Gastroesophageal sphincter (tissue), 4 donors: ENCODE results near the gene RERE. TPM values are rescaled to one million over a fixed set of nuclear protein-coding genes. Genes with fewer than 3 reads are reported as not detected.

Source experiments
- ATAC-seq: fragments of 150-250 bp; one replicate; pipeline ENCODE4 v1.9.1; 2016; ENCODE audit warnings: mild to moderate bottlenecking, moderate library complexity
- H3K27ac ChIP-seq, 4 donors: fragments of 200-600 bp; sonication (generic) in 3 of 4; 1 replicate in 3 of 4; 2 replicates in 1 of 4; pipeline ENCODE4 v1.5.1; 2016 to 2019
- H3K27me3 ChIP-seq: fragments of 200-600 bp; sonication (generic); one replicate; pipeline ENCODE4 v1.5.1; 2019
- H3K36me3 ChIP-seq, 2 donors: fragments of 200-600 bp; sonication (generic); one replicate each; pipeline ENCODE4 v1.5.1; 2019; ENCODE audit warnings: control low read depth in 1 of 2
- H3K4me1 ChIP-seq, 3 donors: fragments of 200-600 bp; sonication (generic); 1 replicate in 2 of 3; 2 replicates in 1 of 3; pipeline ENCODE4 v1.5.1; 2016 to 2019; ENCODE audit warnings: control low read depth in 2 of 3
- H3K4me3 ChIP-seq, 2 donors: fragments of 200-600 bp; sonication (generic); one replicate each; pipeline ENCODE4 v1.5.1; 2019; ENCODE audit warnings: mild to moderate bottlenecking in 1 of 2, moderate library complexity in 1 of 2
- H3K9me3 ChIP-seq, 3 donors: fragments of 200-600 bp; sonication (generic); one replicate each; pipeline ENCODE4 v1.5.1; 2017 to 2019; ENCODE audit warnings: control low read depth in 2 of 3
- EP300 ChIP-seq: sonication (generic); formaldehyde crosslinking; IDR thresholded peaks from one replicate; pipeline ENCODE4 v1.6.1; 2017; ENCODE audit warnings: antibody characterized with exemption, mild to moderate bottlenecking
- POLR2A ChIP-seq, 2 donors: fragments of 450-650 bp; IDR thresholded peaks; one replicate each; pipeline ENCODE4 v1.6.1; 2017; ENCODE audit warnings: antibody characterized with exemption in 2 of 2, mild to moderate bottlenecking in 2 of 2, moderate library complexity in 1 of 2
- POLR2AphosphoS5 ChIP-seq: sonication (generic); formaldehyde crosslinking; IDR thresholded peaks from one replicate; pipeline ENCODE4 v1.6.1; 2017; ENCODE audit warnings: antibody characterized with exemption
- WGBS, 2 donors: methylation state at CpG; one replicate each; pipeline ENCODE4 v1.1.5; 2018; ENCODE audit warnings: low coverage in 1 of 2; 5-methylcytosine and 5-hydroxymethylcytosine counted together
- total RNA-seq, 4 donors: library from RNA; depleted of rRNA; stranded (reverse); fragments of >200 nt; gene quantifications; one replicate each; pipeline ENCODE4 v1.1.0, GENCODE V29; 2016
- TF ChIP-seq, protein P1 (sequence below), 4 experiments: fragments of 200-600 bp in 2 of 4; fragments of 450-650 bp in 2 of 4; sonication (generic) in 1 of 4; IDR thresholded peaks; one replicate each; pipeline ENCODE4 v1.5.1; 2017 to 2019; ENCODE audit warnings: antibody characterized with exemption in 4 of 4, mild to moderate bottlenecking in 2 of 4, moderate library complexity in 2 of 4

RERE gene
- total RNA-seq, 4 donors from 2014 or later, result 112 to 212 (median 139) TPM

GRCh38 chr1:8851060-8851459 lies 33.6 kb upstream of the RERE start:
- H3K27me3 ChIP-seq, result no peaks in the 10 kb centered on the region
- TF ChIP-seq, protein P1, sequence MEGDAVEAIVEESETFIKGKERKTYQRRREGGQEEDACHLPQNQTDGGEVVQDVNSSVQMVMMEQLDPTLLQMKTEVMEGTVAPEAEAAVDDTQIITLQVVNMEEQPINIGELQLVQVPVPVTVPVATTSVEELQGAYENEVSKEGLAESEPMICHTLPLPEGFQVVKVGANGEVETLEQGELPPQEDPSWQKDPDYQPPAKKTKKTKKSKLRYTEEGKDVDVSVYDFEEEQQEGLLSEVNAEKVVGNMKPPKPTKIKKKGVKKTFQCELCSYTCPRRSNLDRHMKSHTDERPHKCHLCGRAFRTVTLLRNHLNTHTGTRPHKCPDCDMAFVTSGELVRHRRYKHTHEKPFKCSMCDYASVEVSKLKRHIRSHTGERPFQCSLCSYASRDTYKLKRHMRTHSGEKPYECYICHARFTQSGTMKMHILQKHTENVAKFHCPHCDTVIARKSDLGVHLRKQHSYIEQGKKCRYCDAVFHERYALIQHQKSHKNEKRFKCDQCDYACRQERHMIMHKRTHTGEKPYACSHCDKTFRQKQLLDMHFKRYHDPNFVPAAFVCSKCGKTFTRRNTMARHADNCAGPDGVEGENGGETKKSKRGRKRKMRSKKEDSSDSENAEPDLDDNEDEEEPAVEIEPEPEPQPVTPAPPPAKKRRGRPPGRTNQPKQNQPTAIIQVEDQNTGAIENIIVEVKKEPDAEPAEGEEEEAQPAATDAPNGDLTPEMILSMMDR (IDR thresholded peaks at IDR 0.05), result no peak
- TF ChIP-seq EP300, result no peak
- no peak for TF ChIP-seq POLR2AphosphoS5
- no peak for TF ChIP-seq POLR2A (IDR thresholded peaks at IDR 0.05)
- peaks cover 0 to 18% (median 3%) of the 10 kb centered on the region in 3 donors for H3K4me1 ChIP-seq
- ATAC-seq, result no peak
- no peaks in the 10 kb centered on the region for H3K36me3 ChIP-seq
- WGBS, 2 donors, result 67 to 100% methylated on average over 1 of the region's 5 CpGs
- H3K27ac ChIP-seq, result no peak overlapping the region
- no peaks in the 10 kb centered on the region for H3K9me3 ChIP-seq
- H3K4me3 ChIP-seq, result no peak overlapping the region

DNA sequence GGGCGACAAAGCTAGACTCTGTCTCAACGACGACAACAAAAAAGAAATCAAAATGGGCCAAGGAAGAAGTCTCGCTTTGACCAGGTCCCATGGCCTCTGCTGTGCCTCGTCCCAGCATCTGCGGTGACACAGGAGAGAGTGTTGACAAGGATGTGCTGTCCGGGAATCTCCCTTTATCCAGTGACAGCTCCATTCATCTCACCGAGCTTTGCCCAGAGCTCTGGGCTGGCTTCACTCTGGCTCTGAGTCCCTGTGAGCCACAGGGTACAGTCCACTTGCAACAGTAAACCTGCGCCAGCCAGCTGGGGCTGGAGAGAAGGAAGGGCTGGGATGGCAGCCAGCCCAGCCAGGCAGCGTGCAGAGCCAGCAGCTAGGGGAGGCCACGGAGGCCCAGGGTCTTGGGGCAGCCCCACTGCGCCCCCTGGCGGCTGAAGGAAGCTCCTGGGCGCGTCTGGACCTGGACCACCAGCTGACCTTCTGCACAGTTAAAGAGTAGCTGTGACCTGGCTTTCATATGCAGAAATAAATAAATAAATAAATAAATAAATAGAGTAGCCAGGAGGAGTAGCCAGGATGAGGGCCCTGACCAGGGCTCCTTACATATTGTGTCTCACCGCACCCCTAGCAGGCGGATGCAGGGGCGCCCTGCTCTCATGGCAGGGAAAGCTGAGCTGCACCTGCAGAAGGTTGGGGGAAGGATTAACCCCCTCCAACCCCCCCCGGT lies 31.4 kb upstream of the RERE start:
- Histone ChIP-seq H3K9me3 (no peaks in the 10 kb centered on the region), H3K4me3 (no peak overlapping the region), H3K27me3 (no peaks in the 10 kb centered on the region), H3K36me3 (no peaks in the 10 kb centered on the region), H3K4me1 (peaks cover 0 to 33% (median 3%) of the 10 kb centered on the region in 3 donors), H3K27ac (peak overlapping the region in 3 of 4 donors; percentile 54 to 62 (median 60))
- ATAC-seq, result peak; percentile 100
- WGBS, 2 donors, result 41 to 46% methylated on average over 8 to 11 of the region's 19 CpGs
- TF ChIP-seq POLR2AphosphoS5 (peak; percentile 72), EP300 (no peak), POLR2A (IDR thresholded peaks at IDR 0.05) (no peak)
- TF ChIP-seq, protein P1 (IDR thresholded peaks at IDR 0.05), result peak in 3 of 4 experiments; percentile 93 to 94 (median 94)

DNA sequence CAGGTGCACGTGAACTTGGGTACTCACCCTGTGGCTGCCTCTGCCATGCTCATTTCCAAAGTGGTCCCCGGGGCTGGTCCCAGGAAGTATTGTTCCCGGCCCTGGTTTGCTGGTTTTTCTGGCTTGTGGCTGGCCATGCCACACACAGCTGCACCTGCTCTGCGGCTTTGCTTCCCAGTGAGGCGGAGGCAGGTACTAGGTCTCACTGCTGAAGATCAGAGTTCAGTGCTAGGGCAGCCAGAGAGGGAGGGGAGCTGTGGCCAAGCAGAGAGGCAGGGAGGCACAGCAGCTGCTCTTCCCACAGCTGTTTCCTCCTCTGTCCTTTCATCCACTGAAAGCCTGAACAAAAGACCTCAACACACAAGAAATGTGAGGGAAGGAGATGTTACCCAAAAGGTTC lies 30.6 kb upstream of the RERE start:
- ATAC-seq, result no peak
- no peak overlapping the region for H3K4me3 ChIP-seq
- H3K9me3 ChIP-seq, result no peaks in the 10 kb centered on the region
- TF ChIP-seq, protein P1 (IDR thresholded peaks at IDR 0.05), result no peak
- TF ChIP-seq EP300, result no peak
- TF ChIP-seq POLR2AphosphoS5, result no peak
- TF ChIP-seq POLR2A (IDR thresholded peaks at IDR 0.05), result no peak
- no peaks in the 10 kb centered on the region for H3K27me3 ChIP-seq
- WGBS, 2 donors, result 25% methylated on average over 2 of the region's 5 CpGs; no CpG with 5 or more reads in 1 of the 2 donors
- no peaks in the 10 kb centered on the region for H3K36me3 ChIP-seq
- peaks cover 0 to 33% (median 3%) of the 10 kb centered on the region in 3 donors for H3K4me1 ChIP-seq
- peak overlapping the region in 3 of 4 donors; percentile 54 to 62 (median 60) for H3K27ac ChIP-seq

DNA sequence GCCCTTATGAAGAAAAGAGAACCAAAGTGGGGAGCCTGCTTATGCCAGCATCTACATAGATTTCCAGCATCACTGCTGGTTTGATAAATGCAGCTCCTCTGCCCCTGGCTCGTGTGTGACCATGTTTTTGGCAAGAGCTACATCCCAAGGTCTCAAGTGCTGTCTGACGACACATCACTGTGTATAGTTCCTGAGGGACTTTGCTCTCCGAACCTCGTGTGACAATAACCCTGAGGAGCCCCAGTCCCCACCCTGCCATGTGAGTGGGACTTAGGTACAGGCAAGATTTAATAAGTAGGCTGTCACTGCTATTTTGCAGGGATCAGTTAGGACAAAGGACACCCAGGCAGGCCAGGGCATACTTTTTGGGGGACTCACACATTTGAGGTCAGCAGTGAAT lies 28.8 kb upstream of the RERE start:
- no peaks in the 10 kb centered on the region for H3K9me3 ChIP-seq
- TF ChIP-seq, protein P1 (IDR thresholded peaks at IDR 0.05), result no peak
- no peak for TF ChIP-seq POLR2AphosphoS5
- no peak for TF ChIP-seq POLR2A (IDR thresholded peaks at IDR 0.05)
- TF ChIP-seq EP300, result no peak
- H3K4me3 ChIP-seq, result no peak overlapping the region
- ATAC-seq, result no peak
- H3K27ac ChIP-seq, result no peak overlapping the region
- H3K4me1 ChIP-seq, result peaks cover 0 to 33% (median 3%) of the 10 kb centered on the region in 3 donors
- H3K27me3 ChIP-seq, result no peaks in the 10 kb centered on the region
- 43% methylated on average over 1 of the region's 4 CpGs; no CpG with 5 or more reads in 1 of the 2 donors for WGBS, 2 donors
- H3K36me3 ChIP-seq, result no peaks in the 10 kb centered on the region
